Right atrium auricular region (tissue), 2 donors: Measurements from ENCODE around the gene NAPEPLD. TPM values are rescaled to one million over a fixed set of nuclear protein-coding genes. Genes with fewer than 3 reads are reported as not detected.
"Not testable (repeated sequence)": the region's sequence is repeated elsewhere in the genome, so short reads cannot be mapped to it uniquely, and the experiment has no call there.

ENCODE experiments used
- DNase-seq: peaks from one replicate; pipeline ENCODE4 v3.0.0-alpha.2; 2019; ENCODE audit warnings: low spot score
- H3K27ac ChIP-seq, 2 donors: fragments of 200-600 bp; sonication (generic); 1 replicate in 1 of 2; 2 replicates in 1 of 2; pipeline ENCODE4 v1.5.1; 2016 to 2019
- H3K27me3 ChIP-seq, 2 donors: fragments of 200-600 bp; sonication (generic); one replicate each; pipeline versions ENCODE4 v1.5.1 to v1.6.0; 2017 to 2019
- H3K36me3 ChIP-seq: fragments of 200-600 bp; sonication (generic); one replicate; pipeline ENCODE4 v1.5.1; 2016
- H3K4me1 ChIP-seq, 2 donors: fragments of 200-600 bp; sonication (generic); one replicate each; pipeline versions ENCODE4 v1.5.1 to v1.6.0; 2017 to 2019
- H3K4me3 ChIP-seq, 2 donors: fragments of 200-600 bp; sonication (generic); 1 replicate in 1 of 2; 2 replicates in 1 of 2; pipeline ENCODE4 v1.5.1; 2017 to 2019; ENCODE audit warnings: mild to moderate bottlenecking in 1 of 2, moderate library complexity in 1 of 2
- H3K9me3 ChIP-seq, 2 donors: fragments of 200-600 bp; sonication (generic); one replicate each; pipeline ENCODE4 v1.5.1; 2019
- total RNA-seq, 2 donors: library from RNA; depleted of rRNA; stranded (reverse); fragments of >200 nt; gene quantifications; one replicate each; pipeline ENCODE4 v1.1.0, GENCODE V29; 2016
- TF ChIP-seq, protein P1 (sequence below), 2 donors: fragments of 200-600 bp; sonication (generic); IDR thresholded peaks; one replicate each; pipeline ENCODE4 v1.5.1; 2019; ENCODE audit warnings: antibody characterized with exemption in 2 of 2

The NAPEPLD gene
- 1 to 10 TPM; 5.2 to 8.1 TPM for total RNA-seq

DNA sequence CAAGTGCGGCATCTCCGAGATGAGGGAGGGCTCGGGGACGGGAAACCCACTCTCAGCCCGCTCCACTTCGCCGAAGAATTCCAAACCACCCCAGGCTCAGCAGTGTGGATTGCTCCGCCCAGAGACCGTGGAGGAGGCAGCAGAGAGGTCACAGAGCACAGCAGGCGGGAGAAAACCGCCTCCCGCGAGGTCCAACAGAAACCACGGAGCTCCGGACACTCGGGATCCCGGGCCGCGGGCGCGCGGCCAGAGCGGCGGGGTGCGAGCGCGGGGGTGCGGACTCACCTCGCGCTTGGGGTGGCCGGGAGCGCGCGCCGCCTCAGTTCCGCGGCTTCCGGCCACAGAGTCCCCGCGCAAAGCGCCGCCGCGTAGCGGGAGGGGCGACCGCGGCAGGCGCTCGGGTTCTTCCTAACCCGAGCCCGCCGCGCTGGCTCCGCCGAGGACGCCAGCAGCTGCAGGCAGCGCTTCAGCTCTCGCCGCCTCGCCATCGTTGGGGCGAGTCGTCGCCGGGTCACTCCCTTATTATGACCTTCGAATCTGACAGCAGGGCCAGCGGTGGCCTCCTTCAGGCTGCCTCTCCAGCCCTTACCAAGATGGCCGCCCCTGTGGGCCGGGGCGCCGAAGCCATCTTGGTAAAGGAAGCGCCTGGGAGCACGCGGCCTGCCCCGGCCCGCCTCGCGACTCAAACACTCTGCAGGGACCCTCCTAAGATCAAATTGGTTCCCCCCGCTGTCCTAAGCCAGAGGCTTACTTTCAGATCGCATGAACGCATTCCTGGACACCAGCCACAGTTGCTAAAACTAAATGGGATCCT, at the start of gene NAPEPLD:
Gene NAPEPLD (minus strand): TSS at position 106 of the 814 bp plus-strand sequence. CDS start 20,323 bp downstream, outside the sequence.
- Histone ChIP-seq H3K9me3 (no peaks in the 10 kb centered on the region), H3K27me3 (no peaks in the 10 kb centered on the region), H3K4me3 (peak within 1 kb of the TSS; percentile 69 to 82), H3K36me3 (no peaks in the 10 kb centered on the region), H3K4me1 (peaks cover 0 to 21% of the 10 kb centered on the region in 2 donors), H3K27ac (peak within 1 kb of the TSS; percentile 94 to 97)
- TF ChIP-seq, protein P1, sequence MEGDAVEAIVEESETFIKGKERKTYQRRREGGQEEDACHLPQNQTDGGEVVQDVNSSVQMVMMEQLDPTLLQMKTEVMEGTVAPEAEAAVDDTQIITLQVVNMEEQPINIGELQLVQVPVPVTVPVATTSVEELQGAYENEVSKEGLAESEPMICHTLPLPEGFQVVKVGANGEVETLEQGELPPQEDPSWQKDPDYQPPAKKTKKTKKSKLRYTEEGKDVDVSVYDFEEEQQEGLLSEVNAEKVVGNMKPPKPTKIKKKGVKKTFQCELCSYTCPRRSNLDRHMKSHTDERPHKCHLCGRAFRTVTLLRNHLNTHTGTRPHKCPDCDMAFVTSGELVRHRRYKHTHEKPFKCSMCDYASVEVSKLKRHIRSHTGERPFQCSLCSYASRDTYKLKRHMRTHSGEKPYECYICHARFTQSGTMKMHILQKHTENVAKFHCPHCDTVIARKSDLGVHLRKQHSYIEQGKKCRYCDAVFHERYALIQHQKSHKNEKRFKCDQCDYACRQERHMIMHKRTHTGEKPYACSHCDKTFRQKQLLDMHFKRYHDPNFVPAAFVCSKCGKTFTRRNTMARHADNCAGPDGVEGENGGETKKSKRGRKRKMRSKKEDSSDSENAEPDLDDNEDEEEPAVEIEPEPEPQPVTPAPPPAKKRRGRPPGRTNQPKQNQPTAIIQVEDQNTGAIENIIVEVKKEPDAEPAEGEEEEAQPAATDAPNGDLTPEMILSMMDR (IDR thresholded peaks at IDR 0.05), result no peak
- DNase-seq, result peak; percentile 86

GRCh38 chr7:103198079-103198478, 49.2 kb upstream of the NAPEPLD start:
- not testable (repeated sequence) for H3K4me1 ChIP-seq, H3K27ac ChIP-seq, H3K36me3 ChIP-seq, H3K9me3 ChIP-seq, H3K4me3 ChIP-seq, H3K27me3 ChIP-seq, DNase-seq

GRCh38 chr7:103195364-103195763, 46.5 kb upstream of the NAPEPLD start:
- DNase-seq, H3K36me3 ChIP-seq, H3K4me3 ChIP-seq, H3K9me3 ChIP-seq, H3K4me1 ChIP-seq, H3K27ac ChIP-seq, H3K27me3 ChIP-seq: not testable (repeated sequence)

DNA sequence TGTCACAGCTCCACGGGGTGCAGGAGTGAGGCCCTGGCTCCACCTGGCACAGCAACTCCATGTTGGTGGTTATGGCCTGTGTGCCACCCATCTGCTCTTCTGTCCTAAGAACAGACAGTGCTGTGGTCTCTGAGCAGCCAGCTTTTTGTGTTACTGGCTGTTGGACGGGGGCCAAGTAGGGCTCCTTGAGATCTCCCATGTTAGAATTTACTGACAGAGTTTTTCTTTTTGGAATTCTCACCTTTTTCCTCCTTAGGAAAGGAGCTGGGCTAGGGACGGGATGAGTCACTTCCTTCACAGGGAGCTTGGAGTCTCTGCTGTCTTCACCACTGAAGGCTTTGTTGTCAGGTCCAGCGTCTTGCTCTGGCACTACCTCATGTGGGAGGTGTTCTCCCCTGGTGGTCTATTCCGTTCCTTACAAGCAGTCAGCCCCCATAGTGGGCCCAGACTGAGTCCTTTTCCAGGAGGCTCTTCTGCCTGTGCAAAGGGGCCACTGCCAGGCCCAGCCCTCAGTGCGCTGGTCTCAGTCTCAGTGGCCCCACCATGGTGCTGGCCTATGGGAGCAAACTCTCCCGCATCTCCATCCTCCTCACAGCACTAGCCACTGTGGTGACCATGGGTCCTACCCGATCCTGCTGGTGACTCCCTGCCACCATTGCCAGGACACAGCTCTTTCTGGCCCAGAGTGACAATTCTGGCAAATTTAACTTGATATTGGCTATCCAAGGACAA, 23.7 kb upstream of the NAPEPLD start:
- not testable (repeated sequence) for H3K4me3 ChIP-seq, DNase-seq, H3K27ac ChIP-seq

DNA sequence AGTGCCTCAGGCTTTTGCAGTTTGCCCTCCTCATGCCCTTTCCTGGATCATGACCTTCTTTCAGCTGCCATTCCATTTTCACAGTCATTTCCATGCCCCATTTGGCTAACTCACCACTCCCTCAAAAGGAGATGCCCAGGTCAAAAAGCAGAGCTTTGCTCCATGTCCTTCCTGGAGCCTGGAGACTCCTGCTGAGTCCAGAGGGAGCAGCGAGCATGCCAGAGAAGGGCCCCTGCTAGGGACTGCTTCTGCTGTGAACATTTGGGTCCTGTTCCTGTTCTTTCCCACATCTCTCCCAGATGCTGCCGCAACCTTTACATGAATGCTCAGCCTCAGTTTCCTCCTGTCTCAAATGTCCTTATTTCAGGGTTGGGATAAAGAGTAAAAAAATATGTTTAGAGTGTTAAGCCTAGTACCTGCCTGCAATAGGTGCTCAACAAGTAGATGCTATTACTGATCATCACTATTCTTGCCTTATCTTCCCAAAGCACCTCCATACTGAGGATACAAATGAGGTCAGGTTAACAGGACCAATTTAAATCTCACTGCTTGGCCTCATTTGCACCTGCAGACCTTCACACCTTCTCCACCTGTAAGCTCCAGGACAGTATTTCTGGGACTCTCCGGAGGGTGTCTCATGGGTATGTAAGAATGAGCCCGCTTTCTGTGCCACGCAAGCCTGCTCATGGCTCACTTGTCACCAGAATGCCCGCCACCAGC, 23.0 kb upstream of the NAPEPLD start:
- H3K4me1 ChIP-seq, H3K27ac ChIP-seq, H3K27me3 ChIP-seq, H3K9me3 ChIP-seq, H3K4me3 ChIP-seq, H3K36me3 ChIP-seq, DNase-seq: not testable (repeated sequence)

More for the DNA sequence above, 23.7 kb upstream of the NAPEPLD start:
- H3K9me3 ChIP-seq, H3K36me3 ChIP-seq, H3K4me1 ChIP-seq, H3K27me3 ChIP-seq: not testable (repeated sequence)

GRCh38 chr7:103166921-103167544, 18.1 kb upstream of the NAPEPLD start:
- not testable (repeated sequence) for H3K4me3 ChIP-seq, DNase-seq, H3K9me3 ChIP-seq, H3K27me3 ChIP-seq, H3K36me3 ChIP-seq, H3K4me1 ChIP-seq, H3K27ac ChIP-seq

GRCh38 chr7:103163087-103163825, 14.4 kb upstream of the NAPEPLD start:
- H3K9me3 ChIP-seq, DNase-seq, H3K4me1 ChIP-seq, H3K27ac ChIP-seq, H3K36me3 ChIP-seq, H3K27me3 ChIP-seq, H3K4me3 ChIP-seq: not testable (repeated sequence)

- not testable (repeated sequence) for H3K4me3 ChIP-seq, DNase-seq, H3K27ac ChIP-seq, H3K4me1 ChIP-seq, H3K9me3 ChIP-seq, H3K27me3 ChIP-seq, H3K36me3 ChIP-seq
Measured at GRCh38 chr7:103162641-103163040, 13.7 kb upstream of the NAPEPLD start.

DNA sequence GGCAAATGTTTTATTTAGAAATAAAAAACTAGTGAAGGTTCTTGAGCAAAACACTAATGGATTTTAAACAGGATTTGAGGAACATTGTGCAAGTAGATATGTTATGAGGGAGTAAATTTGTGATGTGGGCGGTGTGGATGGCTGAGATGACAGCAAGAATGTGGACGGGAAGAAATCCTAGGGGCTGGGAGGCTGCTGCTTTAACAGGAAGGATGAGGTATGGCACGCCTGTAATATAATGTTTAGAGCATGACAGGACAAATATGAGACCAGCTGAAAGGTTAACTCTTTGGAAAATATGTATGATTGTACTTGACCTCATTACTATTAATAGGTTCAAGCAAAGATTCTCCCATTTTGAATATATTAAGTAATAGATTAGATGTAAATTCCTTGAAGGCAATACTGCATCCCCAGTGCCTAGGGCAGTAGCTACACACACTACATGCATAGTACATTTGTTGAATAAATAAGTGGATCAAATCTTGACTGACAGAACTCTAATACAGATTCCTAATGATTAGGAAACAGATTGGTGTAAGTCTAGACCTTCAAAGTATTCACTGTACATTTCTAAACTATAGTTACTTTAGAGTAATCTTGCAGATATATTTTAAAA, 13.2 kb upstream of the NAPEPLD start:
- DNase-seq, H3K4me1 ChIP-seq, H3K36me3 ChIP-seq, H3K27ac ChIP-seq, H3K4me3 ChIP-seq, H3K27me3 ChIP-seq, H3K9me3 ChIP-seq: not testable (repeated sequence)

DNA sequence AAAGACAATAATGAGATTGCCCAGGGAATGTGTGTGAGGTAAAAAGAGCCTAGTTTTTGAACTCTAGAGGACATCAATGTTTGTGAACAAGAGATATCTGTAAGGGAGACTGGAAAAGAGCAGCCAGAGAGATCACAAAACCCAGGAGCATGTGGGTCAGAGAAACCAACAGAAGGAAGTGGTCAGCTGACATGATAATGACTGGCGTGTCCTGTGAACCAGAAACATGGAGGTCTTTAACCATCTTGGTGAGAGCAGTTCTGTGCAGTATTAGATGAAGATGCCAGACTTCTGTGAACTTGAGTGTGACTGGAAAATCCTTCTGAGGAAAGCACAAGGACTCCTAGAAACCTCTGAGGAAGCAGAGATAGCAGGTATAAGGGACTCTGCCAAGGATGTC, 10.2 kb upstream of the NAPEPLD start:
- H3K9me3 ChIP-seq, DNase-seq, H3K36me3 ChIP-seq, H3K4me1 ChIP-seq, H3K27ac ChIP-seq, H3K27me3 ChIP-seq, H3K4me3 ChIP-seq: not testable (repeated sequence)

- H3K9me3 ChIP-seq, DNase-seq, H3K4me3 ChIP-seq, H3K27me3 ChIP-seq, H3K27ac ChIP-seq, H3K36me3 ChIP-seq, H3K4me1 ChIP-seq: not testable (repeated sequence)
Measured at GRCh38 chr7:103155331-103156024, 6.6 kb upstream of the NAPEPLD start.
